Upper lobe of left lung (tissue), 6 donors: ENCODE measurements around the gene CSNK1G3. TPM values are rescaled to one million over a fixed set of nuclear protein-coding genes. Genes with fewer than 3 reads are reported as not detected.

Experiments
- ATAC-seq, 2 donors: fragments of 200-7000 bp; cut with Tn5 transposase; one replicate each; pipeline ENCODE4 v1.9.1; 2022; ENCODE audit warnings: mild to moderate bottlenecking in 2 of 2, moderate library complexity in 2 of 2; ENCODE audit not compliant: low FRiP score in 2 of 2
- DNase-seq, 2 donors: peaks; one replicate each; pipeline ENCODE4 v3.0.0-alpha.2; 2019 to 2020
- H3K27ac ChIP-seq, 4 donors: fragments of 200-600 bp; sonication (generic); one replicate each; pipeline ENCODE4 v1.5.1; 2016 to 2019
- H3K27me3 ChIP-seq, 4 donors: fragments of 200-600 bp; sonication (generic); one replicate each; pipeline ENCODE4 v1.5.1; 2017 to 2019
- H3K36me3 ChIP-seq, 4 donors: fragments of 200-600 bp; sonication (generic); one replicate each; pipeline ENCODE4 v1.5.1; 2016 to 2019
- H3K4me1 ChIP-seq, 4 donors: fragments of 200-600 bp; sonication (generic); one replicate each; pipeline ENCODE4 v1.5.1; 2018 to 2019
- H3K4me3 ChIP-seq, 4 donors: fragments of 200-600 bp; sonication (generic); one replicate each; pipeline ENCODE4 v1.5.1; 2017 to 2019; ENCODE audit warnings: mild to moderate bottlenecking in 2 of 4, moderate library complexity in 1 of 4
- H3K9me3 ChIP-seq, 4 donors: fragments of 200-600 bp; sonication (generic); one replicate each; pipeline ENCODE4 v1.5.1; 2018 to 2019
- CTCF ChIP-seq, 6 experiments: fragments of 450-650 bp in 4 of 6; fragments of 200-600 bp in 2 of 6; sonication (generic) in 2 of 6; IDR thresholded peaks; one replicate each; pipeline ENCODE4 v1.5.1; 2016 to 2019; ENCODE audit warnings: antibody characterized with exemption in 6 of 6
- EP300 ChIP-seq, 4 donors: sonication (generic); formaldehyde crosslinking; IDR thresholded peaks; one replicate each; pipeline ENCODE4 v1.5.1; 2017; ENCODE audit warnings: antibody characterized with exemption in 4 of 4, control low read depth in 2 of 4
- POLR2A ChIP-seq, 4 donors: fragments of 450-650 bp; IDR thresholded peaks; one replicate each; pipeline ENCODE4 v1.5.1; 2016 to 2017; ENCODE audit warnings: antibody characterized with exemption in 4 of 4, mild to moderate bottlenecking in 2 of 4
- POLR2AphosphoS5 ChIP-seq, 2 donors: sonication (generic); formaldehyde crosslinking; IDR thresholded peaks; one replicate each; pipeline ENCODE4 v1.5.1; 2017; ENCODE audit warnings: antibody characterized with exemption in 2 of 2
- WGBS, 2 donors: methylation state at CpG; one replicate each; pipeline ENCODE4 v1.1.5; 2017 to 2018; 5-methylcytosine and 5-hydroxymethylcytosine counted together
- total RNA-seq, 6 donors: library from RNA; depleted of rRNA in 4 of 6; stranded (reverse); fragments of >200 nt in 4 of 6; gene quantifications; one replicate each; pipeline versions ENCODE4 v1.1.0 to v1.2.1, GENCODE V29; 2016 to 2021
- donor health status: DM: no; HTN: no; CAD: no; lungs with moderate emphysema.
- donor health status: DM: no; HTN: yes; CAD: no; lungs with severe emphysema.

CSNK1G3 gene
- total RNA-seq, 6 donors from 2014 or later, result 23.5 to 61.5 (median 34.5) TPM

GRCh38 chr5:123549256-123549904 lies 37.4 kb downstream of the CSNK1G3 start:
- WGBS, 2 donors, result 50 to 59% methylated on average over 3 of the region's 3 CpGs
- Histone ChIP-seq H3K4me1 (peaks cover 0 to 8% (median 4%) of the 10 kb centered on the region in 4 donors), H3K36me3 (no peaks in the 10 kb centered on the region), H3K27ac (peak overlapping the region in 1 of 4 donors; percentile 40), H3K4me3 (no peak overlapping the region), H3K9me3 (no peaks in the 10 kb centered on the region), H3K27me3 (no peaks in the 10 kb centered on the region)
- DNase-seq (no peak), ATAC-seq (no peak)
- TF ChIP-seq POLR2AphosphoS5 (IDR thresholded peaks at IDR 0.05) (no peak), EP300 (IDR thresholded peaks at IDR 0.05) (no peak), CTCF (IDR thresholded peaks at IDR 0.05) (no peak), POLR2A (IDR thresholded peaks at IDR 0.05) (no peak)

- Histone ChIP-seq H3K9me3 (no peaks in the 10 kb centered on the region), H3K4me1 (peaks cover 0 to 4% (median under 1%) of the 10 kb centered on the region in 4 donors), H3K36me3 (no peaks in the 10 kb centered on the region), H3K27me3 (no peaks in the 10 kb centered on the region), H3K4me3 (no peak overlapping the region), H3K27ac (no peak overlapping the region)
- peak in 1 of 2 donors; percentile 15 for DNase-seq
- no peak for ATAC-seq
- WGBS, 2 donors, result 78 to 82% methylated on average over 4 of the region's 4 CpGs
- TF ChIP-seq POLR2A (IDR thresholded peaks at IDR 0.05) (no peak), EP300 (IDR thresholded peaks at IDR 0.05) (no peak), CTCF (IDR thresholded peaks at IDR 0.05) (no peak), POLR2AphosphoS5 (IDR thresholded peaks at IDR 0.05) (no peak)
These were observed 42.6 kb downstream of the CSNK1G3 start for GRCh38 chr5:123554601-123555000.

GRCh38 chr5:123557907-123558306 lies 45.9 kb downstream of the CSNK1G3 start:
- ATAC-seq (no peak), DNase-seq (no peak)
- H3K27me3 ChIP-seq, result no peaks in the 10 kb centered on the region
- TF ChIP-seq CTCF (IDR thresholded peaks at IDR 0.05) (no peak), POLR2AphosphoS5 (IDR thresholded peaks at IDR 0.05) (no peak), POLR2A (IDR thresholded peaks at IDR 0.05) (no peak), EP300 (IDR thresholded peaks at IDR 0.05) (no peak)
- no peak overlapping the region for H3K27ac ChIP-seq
- no peak overlapping the region for H3K4me3 ChIP-seq
- WGBS, 2 donors, result 97 to 98% methylated on average over 3 of the region's 3 CpGs
- no peaks in the 10 kb centered on the region for H3K9me3 ChIP-seq
- H3K4me1 ChIP-seq, result no peaks in the 10 kb centered on the region
- no peaks in the 10 kb centered on the region for H3K36me3 ChIP-seq

- DNase-seq, result no peak
- Histone ChIP-seq H3K9me3 (no peaks in the 10 kb centered on the region), H3K27ac (no peak overlapping the region), H3K27me3 (no peaks in the 10 kb centered on the region), H3K36me3 (no peaks in the 10 kb centered on the region), H3K4me3 (no peak overlapping the region), H3K4me1 (no peaks in the 10 kb centered on the region)
- no peak for TF ChIP-seq POLR2AphosphoS5 (IDR thresholded peaks at IDR 0.05)
- no peak for TF ChIP-seq CTCF (IDR thresholded peaks at IDR 0.05)
- TF ChIP-seq EP300 (IDR thresholded peaks at IDR 0.05), result no peak
- no peak for TF ChIP-seq POLR2A (IDR thresholded peaks at IDR 0.05)
- ATAC-seq, result no peak
- WGBS, 2 donors, result 90 to 91% methylated on average over 5 of the region's 5 CpGs
These were observed 46.9 kb downstream of the CSNK1G3 start for GRCh38 chr5:123558762-123559433.

- H3K9me3 ChIP-seq, result no peaks in the 10 kb centered on the region
- 85 to 93% methylated on average over 1 of the region's 1 CpG for WGBS, 2 donors
- no peaks in the 10 kb centered on the region for H3K36me3 ChIP-seq
- H3K27me3 ChIP-seq, result no peaks in the 10 kb centered on the region
- H3K4me1 ChIP-seq, result no peaks in the 10 kb centered on the region
- ATAC-seq (no peak), DNase-seq (no peak)
- TF ChIP-seq EP300 (IDR thresholded peaks at IDR 0.05) (no peak), POLR2AphosphoS5 (IDR thresholded peaks at IDR 0.05) (no peak), CTCF (IDR thresholded peaks at IDR 0.05) (no peak), POLR2A (IDR thresholded peaks at IDR 0.05) (no peak)
- no peak overlapping the region for H3K27ac ChIP-seq
- no peak overlapping the region for H3K4me3 ChIP-seq
These were observed 47.4 kb downstream of the CSNK1G3 start for GRCh38 chr5:123559434-123559775.
